ENCODE data around the gene XG. TPM values are rescaled to one million over a fixed set of nuclear protein-coding genes. Genes with fewer than 3 reads are reported as not detected.

XG gene
- total and polyA plus RNA-seq, 2 of the 8 experiments (the other 6 are each of a cell fraction or from before 2014, with no cell fraction given): 0.33 to 0.78 TPM

GRCh38 chrX:2831471-2832228, 79.8 kb downstream of the XG start:
- Histone ChIP-seq H4K20me1 (replicated peaks in 1 of 2; ENCODE audit: control insufficient read depth in 1 of 2, insufficient read depth in 2 of 2, low read length in 2 of 2) (no peaks in the 10 kb centered on the region), H3K23ac (ENCODE audit: insufficient read length) (no peak overlapping the region), H3K79me2 (ENCODE audit: control insufficient read depth in 1 of 2, insufficient read depth in 2 of 2, low read length in 2 of 2) (peaks cover 0 to 25% of the 10 kb centered on the region in 2 experiments; a peak in 2 of 4 replicates), H3K79me1 (ENCODE audit: low read depth, low read length) (no peaks in the 10 kb centered on the region), H3K4me2 (ENCODE audit: insufficient read depth in 1 of 2, low read depth in 2 of 2, low read length in 2 of 2) (no peak overlapping the region; a peak in 1 of 4 replicates), H2AK5ac (ENCODE audit: low read depth, low read length) (no peak overlapping the region), H3K56ac (replicated peaks; ENCODE audit: insufficient read length, low read depth, low read length) (no peak overlapping the region), H3K9ac (replicated peaks in 1 of 4; ENCODE audit: extremely low read depth in 1 of 4, low read depth in 3 of 4, low read length in 3 of 4) (no peak overlapping the region), H2BK12ac (ENCODE audit: low read depth, low read length) (no peak overlapping the region), H2BK120ac (replicated peaks; ENCODE audit: low read depth, low read length) (no peak overlapping the region), H2BK15ac (ENCODE audit: low read length) (no peak overlapping the region), H3K9me3 (ENCODE audit: insufficient read depth in 2 of 2, low read depth in 1 of 2, low read length in 1 of 2) (no peaks in the 10 kb centered on the region), H3K14ac (ENCODE audit: insufficient read length) (no peak overlapping the region), H4K91ac (replicated peaks; ENCODE audit: insufficient read length, low read length) (no peak overlapping the region), H2BK20ac (ENCODE audit: low read length) (no peak overlapping the region), H2AFZ (ENCODE audit: low read length) (no peak overlapping the region), H3K18ac (ENCODE audit: extremely low read depth, low read length) (no peak overlapping the region), H2BK5ac (ENCODE audit: low read depth, low read length) (no peak overlapping the region), H4K8ac (ENCODE audit: extremely low read depth, insufficient read depth, low read length) (no peak overlapping the region), H3K4ac (replicated peaks; ENCODE audit: insufficient read length, low read depth, low read length) (no peak overlapping the region), H4K5ac (ENCODE audit: insufficient read length, low read depth, low read length) (no peak overlapping the region), H3K4me1 (replicated peaks in 1 of 4; ENCODE audit: control insufficient read depth in 3 of 4, insufficient read depth in 4 of 4, low read length in 3 of 4) (peaks cover 0 to 5% (median 1%) of the 10 kb centered on the region in 4 experiments; a peak in 4 of 7 replicates), H3K27ac (ENCODE audit: low read depth, low read length) (no peak overlapping the region), H3K36me3 (ENCODE audit: control insufficient read depth in 2 of 4, insufficient read depth in 4 of 4, low read length in 3 of 4) (peaks cover 0 to 14% (median 5%) of the 10 kb centered on the region in 4 experiments; a peak in 3 of 8 replicates), H3K27me3 (replicated peaks in 1 of 4; ENCODE audit: control insufficient read depth in 3 of 4, extremely low read depth in 1 of 4, insufficient read depth in 3 of 4, low read length in 3 of 4) (peaks cover 0 to 4% (median 0%) of the 10 kb centered on the region in 4 experiments; a peak in 2 of 7 replicates), H3K4me3 (ENCODE audit: extremely low read depth in 1 of 4, insufficient read depth in 2 of 4, low read depth in 3 of 4, low read length in 4 of 4) (no peak overlapping the region), H3K23me2 (ENCODE audit: low read depth, low read length) (peaks cover 9% of the 10 kb centered on the region; the same call in 1 of the 2 replicates)
- TF ChIP-seq MAX (IDR thresholded peaks at IDR 0.05) (no peak), EGR1 (IDR thresholded peaks at IDR 0.05; ENCODE audit: borderline replicate concordance, low read depth, low read length) (no peak), USF2 (IDR thresholded peaks at IDR 0.05; ENCODE audit: low read length) (no peak), RAD21 (IDR thresholded peaks at IDR 0.05 in 1 of 2, conservative IDR thresholded peaks at IDR 0.05 in 1 of 2; ENCODE audit: low read depth in 2 of 2, low read length in 2 of 2) (no peak), ATF2 (IDR thresholded peaks at IDR 0.05; ENCODE audit: low read length) (no peak)
- POLR2A ChIA-PET (ENCODE audit: partially characterized antibody): interaction anchor here (0.8 to 1.3 kb wide), 2 partner anchors 9 to 10 kb away, joined by 3 read pairs; no protein-coding TSS in a partner anchor
- WGBS, 2 experiments (ENCODE audit: extremely low coverage in 1 of 2, insufficient coverage in 1 of 2, insufficient read length in 1 of 2, insufficient replicate concordance in 2 of 2, low coverage in 1 of 2, low lambda C conversion rate in 2 of 2, missing lambda C conversion rate in 1 of 2): 93% methylated on average over 12 of the region's 14 CpGs; no CpG with 5 or more reads in 1 of the 2 experiments
- DNase-seq (ENCODE audit: low read depth in 1 of 2, low spot score in 2 of 2) (no peak), FAIRE-seq (peak; percentile 76)
- CTCF ChIA-PET (ENCODE audit: partially characterized antibody): no interaction called here
